Mucosa of stomach (tissue), 1 donor: ENCODE results near the gene HGFAC.

ENCODE experiments used
- H3K27me3 ChIP-seq: one replicate; pipeline ENCODE4 v1.7.0; 2013; ENCODE audit warnings: mild to moderate bottlenecking, low read length; ENCODE audit not compliant: control insufficient read depth, insufficient read depth
- H3K36me3 ChIP-seq: one replicate; pipeline ENCODE4 v1.7.0; 2013; ENCODE audit warnings: low read length; ENCODE audit not compliant: control insufficient read depth, insufficient read depth
- H3K4me1 ChIP-seq: one replicate; pipeline ENCODE4 v1.7.0; 2013; ENCODE audit warnings: mild to moderate bottlenecking, low read length; ENCODE audit not compliant: control insufficient read depth, insufficient read depth
- H3K4me3 ChIP-seq: one replicate; pipeline ENCODE4 v1.7.0; 2013; ENCODE audit warnings: low read length
- H3K9ac ChIP-seq: one replicate; pipeline ENCODE4 v1.7.0; 2013; ENCODE audit warnings: mild to moderate bottlenecking, low read length, moderate library complexity
- H3K9me3 ChIP-seq: one replicate; pipeline ENCODE4 v1.7.0; 2013; ENCODE audit warnings: mild to moderate bottlenecking, low read length, moderate library complexity; ENCODE audit not compliant: control insufficient read depth
- donor health status: Pancreatic carcinoma.

The HGFAC gene

GRCh38 chr4:3463556-3464348 is 22.0 kb downstream of the HGFAC start:
- Histone ChIP-seq H3K9ac (no peak overlapping the region), H3K9me3 (no peaks in the 10 kb centered on the region), H3K36me3 (no peaks in the 10 kb centered on the region), H3K4me1 (peaks cover 24% of the 10 kb centered on the region), H3K4me3 (no peak overlapping the region), H3K27me3 (peaks cover 32% of the 10 kb centered on the region)

GRCh38 chr4:3464349-3464905 is 22.7 kb downstream of the HGFAC start:
- Histone ChIP-seq H3K27me3 (peaks cover 32% of the 10 kb centered on the region), H3K36me3 (no peaks in the 10 kb centered on the region), H3K4me1 (peaks cover 26% of the 10 kb centered on the region), H3K9me3 (no peaks in the 10 kb centered on the region), H3K9ac (no peak overlapping the region), H3K4me3 (no peak overlapping the region)

- H3K9me3 ChIP-seq: no peaks in the 10 kb centered on the region
- peaks cover 39% of the 10 kb centered on the region for H3K27me3 ChIP-seq
- no peaks in the 10 kb centered on the region for H3K36me3 ChIP-seq
- H3K4me3 ChIP-seq: no peak overlapping the region
- peaks cover 33% of the 10 kb centered on the region for H3K4me1 ChIP-seq
- H3K9ac ChIP-seq: no peak overlapping the region
Observed at GRCh38 chr4:3464911-3465697, 23.3 kb downstream of the HGFAC start.

GRCh38 chr4:3465698-3466671 is 24.2 kb downstream of the HGFAC start:
- Histone ChIP-seq H3K4me1 (peaks cover 37% of the 10 kb centered on the region), H3K9me3 (no peaks in the 10 kb centered on the region), H3K27me3 (peaks cover 48% of the 10 kb centered on the region), H3K36me3 (no peaks in the 10 kb centered on the region), H3K4me3 (no peak overlapping the region), H3K9ac (no peak overlapping the region)

GRCh38 chr4:3466691-3467600 is 25.2 kb downstream of the HGFAC start:
- Histone ChIP-seq H3K9ac (no peak overlapping the region), H3K4me1 (peaks cover 30% of the 10 kb centered on the region), H3K36me3 (no peaks in the 10 kb centered on the region), H3K9me3 (no peaks in the 10 kb centered on the region), H3K27me3 (peaks cover 48% of the 10 kb centered on the region), H3K4me3 (no peak overlapping the region)

- peaks cover 23% of the 10 kb centered on the region for H3K4me1 ChIP-seq
- no peak overlapping the region for H3K9ac ChIP-seq
- H3K4me3 ChIP-seq: no peak overlapping the region
- H3K27me3 ChIP-seq: peaks cover 42% of the 10 kb centered on the region
- H3K36me3 ChIP-seq: no peaks in the 10 kb centered on the region
- no peaks in the 10 kb centered on the region for H3K9me3 ChIP-seq
Observed at GRCh38 chr4:3467601-3468031, 25.8 kb downstream of the HGFAC start.

- Histone ChIP-seq H3K27me3 (peaks cover 38% of the 10 kb centered on the region), H3K9me3 (no peaks in the 10 kb centered on the region), H3K4me1 (peaks cover 19% of the 10 kb centered on the region), H3K4me3 (no peak overlapping the region), H3K36me3 (no peaks in the 10 kb centered on the region), H3K9ac (no peak overlapping the region)
Observed at GRCh38 chr4:3468154-3468553, 26.4 kb downstream of the HGFAC start.

GRCh38 chr4:3468804-3469203 is 27.0 kb downstream of the HGFAC start:
- Histone ChIP-seq H3K9ac (no peak overlapping the region), H3K4me1 (peaks cover 19% of the 10 kb centered on the region), H3K27me3 (peaks cover 35% of the 10 kb centered on the region), H3K4me3 (no peak overlapping the region), H3K36me3 (no peaks in the 10 kb centered on the region), H3K9me3 (no peaks in the 10 kb centered on the region)

- Histone ChIP-seq H3K9me3 (no peaks in the 10 kb centered on the region), H3K9ac (no peak overlapping the region), H3K27me3 (peaks cover 27% of the 10 kb centered on the region), H3K4me3 (no peak overlapping the region), H3K36me3 (no peaks in the 10 kb centered on the region), H3K4me1 (peaks cover 19% of the 10 kb centered on the region)
Observed at GRCh38 chr4:3469386-3470243, 27.8 kb downstream of the HGFAC start.
